Right lung (tissue), 5 donors: ENCODE measurements around the gene KCNMA1. TPM values are rescaled to one million over a fixed set of nuclear protein-coding genes. Genes with fewer than 3 reads are reported as not detected.

Source experiments
- DNase-seq, 2 donors: peaks; one replicate each; pipeline ENCODE4 v3.0.0-alpha.2; 2013
- polyA plus RNA-seq, 5 donors: library from polyadenylated mRNA; unstranded; fragments of 120-200 nt; gene quantifications; one replicate each; pipeline versions ENCODE4 v1.2.1 to v1.2.3, GENCODE V29; 2013; ENCODE audit warnings: inconsistent platforms in 1 of 5, low replicate concordance in 1 of 5; ENCODE audit not compliant: insufficient read length in 5 of 5, insufficient read depth in 1 of 5

The KCNMA1 gene
- polyA plus RNA-seq, 5 donors = 3.8 to 4.6 (median 4.2) TPM

- no peak for DNase-seq
These were observed 478.0 kb downstream of the KCNMA1 start for GRCh38 chr10:77159538-77160110.

GRCh38 chr10:77158666-77159065 is 478.9 kb downstream of the KCNMA1 start:
- DNase-seq = no peak

- no peak for DNase-seq
These were observed 480.2 kb downstream of the KCNMA1 start for GRCh38 chr10:77157248-77158019.

- no peak for DNase-seq
These were observed 481.2 kb downstream of the KCNMA1 start for GRCh38 chr10:77156406-77156879.

GRCh38 chr10:77152256-77152655 is 485.4 kb downstream of the KCNMA1 start:
- DNase-seq = no peak

GRCh38 chr10:77151408-77151807 is 486.2 kb downstream of the KCNMA1 start:
- no peak for DNase-seq

- no peak for DNase-seq
These were observed 487.9 kb downstream of the KCNMA1 start for GRCh38 chr10:77149706-77150105.

- no peak for DNase-seq
These were observed 488.6 kb downstream of the KCNMA1 start for GRCh38 chr10:77149001-77149400.

GRCh38 chr10:77147871-77148270 is 489.7 kb downstream of the KCNMA1 start:
- no peak for DNase-seq

- DNase-seq = no peak
These were observed 490.8 kb downstream of the KCNMA1 start for GRCh38 chr10:77146712-77147336.

- DNase-seq = no peak
These were observed 493.0 kb downstream of the KCNMA1 start for GRCh38 chr10:77144656-77145055.

- DNase-seq = no peak
These were observed 498.1 kb downstream of the KCNMA1 start for GRCh38 chr10:77139252-77140160.

GRCh38 chr10:77138541-77138940 is 499.1 kb downstream of the KCNMA1 start:
- DNase-seq = no peak

- no peak for DNase-seq
These were observed 502.1 kb downstream of the KCNMA1 start for GRCh38 chr10:77135555-77135954.

- no peak for DNase-seq
These were observed 506.4 kb downstream of the KCNMA1 start for GRCh38 chr10:77131214-77131613.

- DNase-seq = no peak
These were observed 510.4 kb downstream of the KCNMA1 start for GRCh38 chr10:77127243-77127642.

GRCh38 chr10:77125231-77125630 is 512.4 kb downstream of the KCNMA1 start:
- DNase-seq = no peak

GRCh38 chr10:77123330-77123729 is 514.3 kb downstream of the KCNMA1 start:
- DNase-seq = no peak

GRCh38 chr10:77121829-77122228 is 515.8 kb downstream of the KCNMA1 start:
- no peak for DNase-seq

- DNase-seq = no peak
These were observed 516.8 kb downstream of the KCNMA1 start for GRCh38 chr10:77120666-77121376.

- DNase-seq = no peak
These were observed 517.6 kb downstream of the KCNMA1 start for GRCh38 chr10:77120012-77120411.
